GM12801 (cell line): ENCODE data around the gene WBP2NL.

Experiments used
- CTCF ChIP-seq: IDR thresholded peaks from one replicate; pipeline ENCODE4 v1.5.1; 2011; ENCODE audit warnings: control low read depth; ENCODE audit not compliant: insufficient read length; ENCODE audit errors: extremely low read depth

WBP2NL gene

GRCh38 chr22:41983513-41984405 lies 14.8 kb upstream of the WBP2NL start:
- TF ChIP-seq CTCF, result no peak

DNA sequence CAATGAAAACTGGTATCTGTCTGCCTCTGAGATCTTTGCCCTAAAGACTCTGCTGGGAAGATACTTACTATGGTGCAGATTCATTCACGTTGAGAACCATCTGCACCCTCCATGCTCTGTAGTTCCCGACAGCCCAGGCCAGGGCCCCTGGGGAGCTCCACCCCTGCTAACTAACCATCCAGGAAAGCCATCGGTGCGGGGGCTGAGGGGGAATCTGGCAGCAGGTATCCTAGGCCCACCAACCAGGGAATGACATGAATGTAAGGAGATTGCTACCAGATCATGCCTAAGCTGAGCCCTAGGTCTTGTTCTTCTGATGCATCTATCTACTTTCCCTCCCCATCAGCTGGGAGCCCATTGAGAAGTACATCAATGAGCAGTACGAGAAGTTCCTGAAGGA lies 11.3 kb upstream of the WBP2NL start:
- TF ChIP-seq CTCF, result no peak

- TF ChIP-seq CTCF, result no peak
Observed at GRCh38 chr22:41989246-41989645, 9.3 kb upstream of the WBP2NL start.

- TF ChIP-seq CTCF, result no peak
Observed at GRCh38 chr22:41991111-41991510, 7.5 kb upstream of the WBP2NL start.

DNA sequence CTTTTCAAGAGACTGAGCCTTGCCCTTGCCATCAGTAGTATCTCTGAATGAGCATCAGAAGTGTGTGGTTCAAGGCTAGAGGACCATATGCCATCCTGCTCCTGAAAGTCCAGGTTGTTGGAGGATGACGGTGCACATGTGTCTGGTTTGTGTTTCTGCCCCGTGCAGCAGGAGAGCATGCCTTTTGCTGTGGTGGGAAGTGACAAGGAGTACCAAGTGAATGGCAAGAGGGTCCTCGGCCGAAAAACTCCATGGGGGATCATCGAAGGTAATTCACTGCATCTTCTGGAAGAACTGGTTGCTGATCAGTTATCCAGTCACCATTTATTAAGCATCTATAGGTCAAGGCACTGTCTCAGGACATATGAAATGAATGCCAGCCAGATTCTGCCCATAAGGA lies 6.1 kb upstream of the WBP2NL start:
- TF ChIP-seq CTCF, result no peak

- TF ChIP-seq CTCF, result no peak
Observed at GRCh38 chr22:41995211-41995610, 3.4 kb upstream of the WBP2NL start.

GRCh38 chr22:41996826-41997225 lies 1.8 kb upstream of the WBP2NL start:
- no peak for TF ChIP-seq CTCF
